Lower leg skin (tissue), 3 donors: ENCODE data around the gene HACD2.

Experiments
- POLR2A ChIP-seq, 2 donors: fragments of 450-650 bp; IDR thresholded peaks; one replicate each; pipeline ENCODE4 v1.6.1; 2016 to 2017; ENCODE audit warnings: antibody characterized with exemption in 2 of 2, mild to moderate bottlenecking in 1 of 2, moderate library complexity in 1 of 2
- TF ChIP-seq, protein P1 (sequence below), 3 donors: fragments of 450-650 bp; IDR thresholded peaks; one replicate each; pipeline ENCODE4 v1.5.1; 2016; ENCODE audit warnings: antibody characterized with exemption in 3 of 3, mild to moderate bottlenecking in 3 of 3, moderate library complexity in 2 of 3

- TF ChIP-seq, protein P1, sequence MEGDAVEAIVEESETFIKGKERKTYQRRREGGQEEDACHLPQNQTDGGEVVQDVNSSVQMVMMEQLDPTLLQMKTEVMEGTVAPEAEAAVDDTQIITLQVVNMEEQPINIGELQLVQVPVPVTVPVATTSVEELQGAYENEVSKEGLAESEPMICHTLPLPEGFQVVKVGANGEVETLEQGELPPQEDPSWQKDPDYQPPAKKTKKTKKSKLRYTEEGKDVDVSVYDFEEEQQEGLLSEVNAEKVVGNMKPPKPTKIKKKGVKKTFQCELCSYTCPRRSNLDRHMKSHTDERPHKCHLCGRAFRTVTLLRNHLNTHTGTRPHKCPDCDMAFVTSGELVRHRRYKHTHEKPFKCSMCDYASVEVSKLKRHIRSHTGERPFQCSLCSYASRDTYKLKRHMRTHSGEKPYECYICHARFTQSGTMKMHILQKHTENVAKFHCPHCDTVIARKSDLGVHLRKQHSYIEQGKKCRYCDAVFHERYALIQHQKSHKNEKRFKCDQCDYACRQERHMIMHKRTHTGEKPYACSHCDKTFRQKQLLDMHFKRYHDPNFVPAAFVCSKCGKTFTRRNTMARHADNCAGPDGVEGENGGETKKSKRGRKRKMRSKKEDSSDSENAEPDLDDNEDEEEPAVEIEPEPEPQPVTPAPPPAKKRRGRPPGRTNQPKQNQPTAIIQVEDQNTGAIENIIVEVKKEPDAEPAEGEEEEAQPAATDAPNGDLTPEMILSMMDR (IDR thresholded peaks at IDR 0.05): no peak
- no peak for TF ChIP-seq POLR2A (IDR thresholded peaks at IDR 0.05)
Measured at GRCh38 chr3:123543950-123544349, 40.9 kb downstream of the HACD2 start.
